GM12891 (cell line): ENCODE measurements around the gene CAPNS2.

Source experiments
- POLR2A ChIP-seq: IDR thresholded peaks from 2 replicates; pipeline ENCODE4 v1.6.1; 2011; ENCODE audit warnings: low read depth, low read length, control low read depth
- POLR2AphosphoS5 ChIP-seq: IDR thresholded peaks from 2 replicates; pipeline ENCODE4 v1.6.1; 2011; ENCODE audit warnings: low read depth, low read length, control low read depth
- SPI1 ChIP-seq: IDR thresholded peaks from 2 replicates; pipeline ENCODE4 v1.6.1; 2011; ENCODE audit warnings: low read depth, low read length, control low read depth
- TAF1 ChIP-seq: IDR thresholded peaks from 2 replicates; pipeline ENCODE4 v1.6.1; 2011; ENCODE audit warnings: low read depth, low read length, control low read depth

DNA sequence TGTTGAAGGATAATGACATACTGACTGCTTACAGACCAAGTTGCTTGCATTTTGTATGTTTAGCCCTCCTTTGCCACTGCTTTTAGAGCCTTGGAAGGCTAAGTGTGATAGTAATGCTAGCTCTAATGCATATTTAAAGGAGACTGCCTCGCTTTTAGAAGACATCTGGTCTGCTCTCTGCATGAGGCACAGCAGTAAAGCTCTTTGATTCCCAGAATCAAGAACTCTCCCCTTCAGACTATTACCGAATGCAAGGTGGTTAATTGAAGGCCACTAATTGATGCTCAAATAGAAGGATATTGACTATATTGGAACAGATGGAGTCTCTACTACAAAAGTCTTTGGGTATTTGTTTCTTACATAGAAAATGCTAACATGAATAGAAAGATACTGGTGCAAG is 19.1 kb downstream of the CAPNS2 start:
- TF ChIP-seq POLR2A (no peak), SPI1 (no peak), POLR2AphosphoS5 (no peak), TAF1 (no peak)
